ENCODE results near the gene HHAT. TPM values are rescaled to one million over a fixed set of nuclear protein-coding genes. Genes with fewer than 3 reads are reported as not detected.

The HHAT gene
- total and polyA plus RNA-seq, 8 donors, result under 0.01 to 5.8 (median 1.6) TPM

DNA sequence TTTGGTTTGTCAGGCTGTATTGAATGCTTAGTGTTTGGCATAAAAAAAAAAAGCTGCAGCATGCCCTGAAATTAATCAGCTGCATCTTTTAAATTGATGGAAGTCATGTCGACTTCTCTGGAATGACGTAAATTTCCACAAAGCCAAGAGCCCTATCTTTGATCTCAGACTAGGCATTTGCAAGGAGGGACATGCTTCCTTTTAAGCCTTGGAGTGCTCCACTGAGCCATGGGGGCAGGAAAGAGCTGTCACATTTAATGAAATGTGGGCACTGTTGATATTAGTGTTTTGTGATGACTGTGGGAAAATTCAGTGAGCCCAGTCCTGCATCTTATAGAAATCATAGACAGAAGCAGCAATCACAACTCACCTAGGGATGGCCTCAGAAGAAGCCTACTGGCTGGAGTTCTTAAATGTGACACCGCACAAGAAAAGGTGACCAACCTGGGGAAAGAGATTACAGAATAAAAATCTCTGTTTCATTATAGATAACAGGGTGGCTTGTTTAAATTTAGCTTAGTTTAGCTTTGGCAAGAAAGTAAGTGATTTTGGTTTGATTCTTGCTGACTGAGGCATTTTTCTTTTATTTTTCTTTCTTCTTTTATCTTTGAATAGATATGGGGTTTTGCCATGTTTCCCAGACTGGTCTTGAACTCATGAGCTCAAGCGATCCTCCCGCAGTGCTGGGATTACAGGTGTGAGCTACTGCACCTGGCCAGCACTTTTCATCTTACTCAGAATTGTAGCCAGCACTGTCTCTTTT lies 188.2 kb downstream of the HHAT start:
- DNase-seq, result no peak
- Histone ChIP-seq H3K9me3 (no peaks in the 10 kb centered on the region), H3K27ac (no peak overlapping the region), H3K4me3 (no peak overlapping the region), H3K27me3 (no peaks in the 10 kb centered on the region), H3K4me1 (no peaks in the 10 kb centered on the region), H3K36me3 (peaks cover 0 to 5% (median 0%) of the 10 kb centered on the region in 4 donors)
- intact Hi-C loops (cut with DNase I; ENCODE audit: low total_unique reads), result no loop called here
- 80 to 84% (median 82%) methylated on average over 5 of the region's 5 CpGs for WGBS, 5 donors
- TF ChIP-seq POLR2A (IDR thresholded peaks at IDR 0.05) (no peak), EP300 (IDR thresholded peaks at IDR 0.05) (no peak), POLR2AphosphoS5 (IDR thresholded peaks at IDR 0.05) (no peak)
- TF ChIP-seq, protein P1, sequence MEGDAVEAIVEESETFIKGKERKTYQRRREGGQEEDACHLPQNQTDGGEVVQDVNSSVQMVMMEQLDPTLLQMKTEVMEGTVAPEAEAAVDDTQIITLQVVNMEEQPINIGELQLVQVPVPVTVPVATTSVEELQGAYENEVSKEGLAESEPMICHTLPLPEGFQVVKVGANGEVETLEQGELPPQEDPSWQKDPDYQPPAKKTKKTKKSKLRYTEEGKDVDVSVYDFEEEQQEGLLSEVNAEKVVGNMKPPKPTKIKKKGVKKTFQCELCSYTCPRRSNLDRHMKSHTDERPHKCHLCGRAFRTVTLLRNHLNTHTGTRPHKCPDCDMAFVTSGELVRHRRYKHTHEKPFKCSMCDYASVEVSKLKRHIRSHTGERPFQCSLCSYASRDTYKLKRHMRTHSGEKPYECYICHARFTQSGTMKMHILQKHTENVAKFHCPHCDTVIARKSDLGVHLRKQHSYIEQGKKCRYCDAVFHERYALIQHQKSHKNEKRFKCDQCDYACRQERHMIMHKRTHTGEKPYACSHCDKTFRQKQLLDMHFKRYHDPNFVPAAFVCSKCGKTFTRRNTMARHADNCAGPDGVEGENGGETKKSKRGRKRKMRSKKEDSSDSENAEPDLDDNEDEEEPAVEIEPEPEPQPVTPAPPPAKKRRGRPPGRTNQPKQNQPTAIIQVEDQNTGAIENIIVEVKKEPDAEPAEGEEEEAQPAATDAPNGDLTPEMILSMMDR (IDR thresholded peaks at IDR 0.05), result no peak

GRCh38 chr1:210523830-210524229 lies 195.1 kb downstream of the HHAT start:
- TF ChIP-seq, protein P1 (IDR thresholded peaks at IDR 0.05), result no peak
- no peak for TF ChIP-seq EP300 (IDR thresholded peaks at IDR 0.05)
- TF ChIP-seq POLR2A (IDR thresholded peaks at IDR 0.05), result no peak
- no peak for TF ChIP-seq POLR2AphosphoS5 (IDR thresholded peaks at IDR 0.05)

GRCh38 chr1:210525716-210526454 lies 197.2 kb downstream of the HHAT start:
- H3K27me3 ChIP-seq, result no peaks in the 10 kb centered on the region
- WGBS, 5 donors, result 80 to 90% (median 87%) methylated on average over 13 of the region's 13 CpGs
- H3K9me3 ChIP-seq, result no peaks in the 10 kb centered on the region
- no peak overlapping the region for H3K4me3 ChIP-seq
- H3K36me3 ChIP-seq, result no peaks in the 10 kb centered on the region
- intact Hi-C loops (cut with DNase I; ENCODE audit: low total_unique reads), result no loop called here
- H3K4me1 ChIP-seq, result no peaks in the 10 kb centered on the region
- no peak overlapping the region for H3K27ac ChIP-seq
- no peak for DNase-seq
- no peak for TF ChIP-seq POLR2AphosphoS5 (IDR thresholded peaks at IDR 0.05)
- TF ChIP-seq POLR2A (IDR thresholded peaks at IDR 0.05), result no peak
- TF ChIP-seq EP300 (IDR thresholded peaks at IDR 0.05), result no peak
- TF ChIP-seq, protein P1 (IDR thresholded peaks at IDR 0.05), result no peak

More at GRCh38 chr1:210523830-210524229, 195.1 kb downstream of the HHAT start:
- Histone ChIP-seq H3K36me3 (no peaks in the 10 kb centered on the region), H3K4me3 (no peak overlapping the region), H3K9me3 (no peaks in the 10 kb centered on the region), H3K27ac (no peak overlapping the region), H3K27me3 (no peaks in the 10 kb centered on the region), H3K4me1 (no peaks in the 10 kb centered on the region)
- DNase-seq, result no peak
- intact Hi-C loops (cut with DNase I; ENCODE audit: low total_unique reads), result no loop called here
- 77 to 94% (median 90%) methylated on average over 4 of the region's 4 CpGs for WGBS, 5 donors

DNA sequence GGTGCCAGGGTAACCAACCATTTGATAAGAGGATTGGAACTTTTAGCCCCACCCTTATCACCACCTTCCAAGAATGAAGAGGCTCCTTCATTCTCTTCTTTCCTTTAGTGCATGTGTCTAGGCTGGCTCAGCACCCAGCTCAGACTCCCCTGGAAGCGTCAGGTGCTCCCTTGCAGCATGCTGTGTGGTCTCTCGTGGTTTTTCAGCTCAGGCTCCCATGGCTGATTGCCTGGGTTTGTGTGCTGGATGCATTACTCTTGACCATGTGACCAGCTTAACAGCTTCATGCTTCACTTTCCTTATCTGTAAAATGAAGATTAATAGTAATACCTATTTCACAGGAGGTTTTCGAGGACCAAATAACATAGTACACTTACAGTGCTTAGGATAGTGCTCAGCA lies 198.4 kb downstream of the HHAT start:
- WGBS, 5 donors, result 59 to 70% (median 66%) methylated on average over 3 of the region's 3 CpGs
- no peak for TF ChIP-seq POLR2AphosphoS5 (IDR thresholded peaks at IDR 0.05)
- no peak for TF ChIP-seq POLR2A (IDR thresholded peaks at IDR 0.05)
- TF ChIP-seq, protein P1 (IDR thresholded peaks at IDR 0.05), result no peak
- no peak for TF ChIP-seq EP300 (IDR thresholded peaks at IDR 0.05)
- peak in 1 of 2 donors; percentile 32 for DNase-seq
- Histone ChIP-seq H3K27ac (no peak overlapping the region), H3K9me3 (no peaks in the 10 kb centered on the region), H3K4me3 (no peak overlapping the region), H3K4me1 (no peaks in the 10 kb centered on the region), H3K36me3 (no peaks in the 10 kb centered on the region), H3K27me3 (no peaks in the 10 kb centered on the region)
- intact Hi-C loops (cut with DNase I; ENCODE audit: low total_unique reads), result no loop called here

Data from stomach (tissue), 9 donors.